ENCODE results near the gene FBXO34. TPM values are rescaled to one million over a fixed set of nuclear protein-coding genes. Genes with fewer than 3 reads are reported as not detected.
"Not testable (repeated sequence)": the region's sequence is repeated elsewhere in the genome, so short reads cannot be mapped to it uniquely, and the experiment has no call there.

Gene FBXO34
- total RNA-seq, 1 experiment from 2014 or later, result 29.7 TPM

DNA sequence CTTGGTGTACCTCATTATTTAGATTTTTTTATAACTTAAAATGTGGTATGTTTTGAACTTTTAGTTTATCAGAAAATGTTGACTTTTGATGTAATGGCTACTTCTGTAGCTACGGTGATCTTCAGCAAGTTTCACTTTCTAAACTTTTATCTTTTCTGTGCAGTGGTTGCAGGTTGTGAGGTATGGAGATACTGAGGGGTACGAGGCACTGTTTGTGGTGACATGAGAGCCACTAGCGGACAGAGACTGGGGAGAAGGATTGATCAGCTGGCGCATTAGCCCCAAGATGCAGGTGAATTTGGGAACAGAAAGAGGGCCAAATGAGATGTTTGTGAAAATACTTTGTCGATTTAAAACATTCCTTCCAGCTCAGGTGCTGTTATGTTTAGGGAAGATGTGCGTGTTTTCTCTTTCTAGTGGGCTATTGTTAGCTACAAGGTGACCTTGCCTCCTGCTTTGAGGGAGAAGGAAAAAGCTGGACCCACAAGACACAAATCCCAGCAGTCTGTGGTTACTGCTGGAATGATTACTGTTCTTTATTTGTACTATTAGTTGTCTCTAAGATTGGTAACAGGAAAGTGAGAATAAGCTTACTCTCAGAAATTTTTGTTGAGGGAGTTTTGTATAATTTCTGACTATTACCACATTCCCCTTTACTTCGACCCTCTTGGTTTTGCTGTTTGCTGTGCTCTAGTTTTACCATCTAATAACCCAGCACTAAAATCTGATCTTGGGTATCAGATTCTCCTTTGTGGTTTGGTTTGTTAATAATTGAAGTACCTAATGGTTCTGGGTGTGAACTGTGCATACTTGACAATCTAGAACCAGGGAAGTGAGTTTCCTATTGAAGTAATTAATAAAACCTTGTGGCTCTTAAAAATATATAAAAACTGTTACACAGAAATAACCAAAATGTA is 61.7 kb downstream of the FBXO34 start:
- DNase-seq (ENCODE audit: low spot score), result no peak
- in situ Hi-C loops (cut with HindIII; ENCODE audit: low sequenced_read_pairs), result no loop called here

DNA sequence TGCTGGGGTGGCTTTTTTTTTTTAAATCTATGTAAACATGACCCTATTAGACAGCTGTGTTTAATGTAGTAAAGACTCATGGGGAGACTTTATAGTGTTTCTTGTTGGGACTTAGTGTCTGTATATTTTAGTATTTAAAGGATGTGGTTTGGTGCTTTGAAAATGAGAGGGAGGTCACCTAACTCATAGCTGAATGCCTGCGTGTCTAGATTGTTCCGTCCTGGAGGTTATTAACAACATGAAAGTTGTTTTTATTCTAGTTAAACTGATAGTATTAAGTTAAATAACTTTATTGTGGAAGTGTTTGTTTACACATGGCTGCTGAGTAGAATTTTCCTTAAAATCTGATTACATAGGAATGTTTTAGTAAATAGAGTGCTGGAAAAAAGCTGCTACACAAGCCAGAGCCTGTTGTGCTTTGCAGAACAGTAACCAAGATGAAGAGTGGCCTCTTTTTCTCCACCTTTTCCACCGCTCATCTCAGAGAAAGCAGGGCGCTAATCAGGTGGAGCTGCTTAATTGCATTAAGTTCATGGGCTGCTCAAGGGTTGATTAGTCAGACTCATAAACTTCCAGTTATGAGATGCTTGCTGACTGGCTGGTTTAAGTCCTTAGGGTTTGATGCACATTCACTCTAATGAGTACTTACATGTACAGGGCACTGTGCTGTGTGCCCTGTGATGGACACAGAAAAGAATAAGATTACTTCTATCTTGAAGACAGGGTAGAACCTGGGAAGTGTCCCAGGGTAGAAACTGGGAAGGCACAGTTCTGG is 62.7 kb downstream of the FBXO34 start:
- no peak for DNase-seq (ENCODE audit: low spot score)
- in situ Hi-C loops (cut with HindIII; ENCODE audit: low sequenced_read_pairs), result no loop called here

DNA sequence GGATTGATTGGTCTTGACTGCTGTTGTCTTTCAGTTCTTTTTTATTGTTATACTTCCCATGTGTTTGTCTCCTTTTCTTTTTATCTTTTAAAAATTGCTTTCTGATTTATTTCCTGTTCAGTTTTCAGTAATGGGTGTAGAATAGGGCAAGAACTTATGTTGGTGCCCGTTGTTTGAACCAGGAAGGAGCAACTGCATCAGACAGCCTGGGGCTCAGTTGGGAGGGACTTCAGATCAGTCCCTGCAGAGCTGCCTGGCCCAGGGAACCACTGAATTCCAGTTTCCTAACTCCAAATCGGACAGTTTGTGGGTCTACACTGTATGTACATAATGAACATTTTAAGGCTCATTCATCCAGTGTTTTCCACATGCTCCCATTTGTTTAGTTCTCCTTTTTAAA is 64.9 kb downstream of the FBXO34 start:
- DNase-seq (ENCODE audit: low spot score), result no peak

DNA sequence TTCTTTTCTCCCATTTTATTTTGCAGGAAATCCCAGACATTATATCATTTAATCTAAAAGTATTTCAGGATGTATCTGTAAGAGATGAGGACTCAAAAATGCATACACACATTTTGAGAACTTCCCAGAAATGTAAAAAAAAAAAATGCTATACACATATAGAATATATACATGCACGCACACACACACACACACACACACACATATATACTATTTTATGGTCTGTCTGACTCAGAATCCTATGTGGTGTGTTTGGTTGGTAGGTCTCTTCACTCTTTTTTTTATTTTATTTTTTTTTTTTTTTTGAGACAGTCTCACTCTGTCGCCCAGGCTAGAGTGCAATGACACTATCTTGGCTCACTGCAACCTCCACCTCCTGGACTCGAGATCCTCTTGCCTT is 65.5 kb downstream of the FBXO34 start:
- no peak for DNase-seq (ENCODE audit: low spot score)
- in situ Hi-C loops (cut with HindIII; ENCODE audit: low sequenced_read_pairs), result no loop called here

More for the DNA sequence above, 64.9 kb downstream of the FBXO34 start:
- in situ Hi-C loops (cut with HindIII; ENCODE audit: low sequenced_read_pairs), result no loop called here

DNA sequence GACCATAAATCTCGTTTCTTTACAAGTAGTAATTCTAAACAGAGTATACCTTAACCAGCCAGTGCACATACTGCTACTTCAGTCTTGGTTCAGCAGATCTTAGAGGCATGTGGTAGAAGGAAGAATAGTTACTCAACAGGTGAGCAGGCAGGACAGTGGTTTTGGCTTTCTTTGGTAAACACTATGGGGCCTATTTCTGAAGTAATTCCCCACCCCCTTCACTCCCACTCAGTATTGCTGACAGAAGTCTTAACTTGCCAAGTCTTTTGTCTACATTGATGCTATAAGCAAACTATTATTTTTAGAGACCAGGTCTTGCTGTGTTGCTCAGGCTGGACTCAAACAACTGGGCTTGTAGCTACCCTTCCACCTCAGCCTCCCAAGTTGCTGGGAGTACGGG is 68.5 kb downstream of the FBXO34 start:
- DNase-seq (ENCODE audit: low spot score), result no peak
- in situ Hi-C loops (cut with HindIII; ENCODE audit: low sequenced_read_pairs), result no loop called here

DNA sequence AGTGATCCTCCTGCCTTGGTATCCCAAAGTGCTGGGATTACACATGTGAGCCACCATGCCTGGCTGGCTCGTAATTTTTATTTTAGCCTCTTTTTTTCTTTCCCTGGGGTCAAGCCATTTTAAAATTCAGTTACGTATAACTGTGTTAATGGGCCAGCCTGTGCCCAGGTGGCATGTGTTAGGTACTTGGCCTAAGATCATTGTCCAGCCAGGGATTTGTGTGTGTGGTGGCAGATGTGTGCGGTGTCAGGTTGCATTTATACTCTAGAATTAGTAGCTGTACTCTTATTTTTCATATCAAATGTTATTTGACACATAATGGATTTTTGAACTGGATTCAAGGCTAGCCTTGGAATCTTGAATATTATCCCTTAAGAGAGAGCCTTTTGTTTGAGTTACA is 69.3 kb downstream of the FBXO34 start:
- in situ Hi-C loops (cut with HindIII; ENCODE audit: low sequenced_read_pairs), result no loop called here
- no peak for DNase-seq (ENCODE audit: low spot score)

DNA sequence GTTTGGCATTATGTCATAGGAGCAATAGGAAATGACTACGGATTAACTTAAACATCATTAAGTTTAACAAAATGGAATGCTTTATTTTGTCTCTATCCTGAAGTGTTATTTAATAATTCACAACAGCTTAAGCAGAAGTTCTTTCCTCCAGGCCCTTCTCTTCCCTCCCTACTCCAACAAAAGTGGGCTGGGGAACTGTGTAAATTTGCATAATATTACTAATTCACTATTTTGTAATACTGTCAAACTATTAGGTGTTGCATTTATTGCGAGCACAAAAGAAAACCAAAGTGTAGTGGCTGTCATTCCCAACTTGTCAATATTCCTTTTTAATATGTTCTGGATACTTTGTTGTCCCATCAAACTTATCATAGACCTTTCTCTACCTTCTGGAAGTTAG is 70.6 kb downstream of the FBXO34 start:
- DNase-seq (ENCODE audit: low spot score), result no peak
- in situ Hi-C loops (cut with HindIII; ENCODE audit: low sequenced_read_pairs), result no loop called here

DNA sequence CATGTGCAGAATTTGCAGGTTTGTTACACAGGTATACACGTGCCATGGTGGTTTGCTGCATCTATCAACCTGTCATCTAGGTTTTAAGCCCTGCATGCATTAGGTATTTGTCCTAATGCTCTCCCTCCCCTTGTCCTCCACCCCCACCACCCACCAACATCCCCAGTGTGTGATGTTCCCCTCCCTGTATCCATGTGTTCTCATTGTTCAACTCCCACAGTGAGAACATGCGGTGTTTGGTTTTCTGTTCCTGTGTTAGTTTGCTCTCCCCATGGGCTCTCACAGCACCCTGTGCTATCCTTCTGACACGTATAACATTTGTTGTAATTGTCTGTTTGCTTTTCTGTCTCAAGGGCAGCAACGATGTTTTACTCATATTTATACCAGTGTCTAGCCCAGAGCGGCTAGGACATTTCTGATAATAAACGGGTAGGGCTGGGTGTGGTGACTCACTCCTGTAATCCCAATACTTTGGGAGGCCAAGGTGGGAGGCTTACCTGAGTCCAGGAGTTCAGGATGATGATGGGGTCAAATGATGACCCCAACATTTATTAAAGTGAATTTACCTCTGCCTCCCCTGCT is 73.5 kb downstream of the FBXO34 start:
- in situ Hi-C loops (cut with HindIII; ENCODE audit: low sequenced_read_pairs); DNase-seq (ENCODE audit: low spot score): not testable (repeated sequence)

DNA sequence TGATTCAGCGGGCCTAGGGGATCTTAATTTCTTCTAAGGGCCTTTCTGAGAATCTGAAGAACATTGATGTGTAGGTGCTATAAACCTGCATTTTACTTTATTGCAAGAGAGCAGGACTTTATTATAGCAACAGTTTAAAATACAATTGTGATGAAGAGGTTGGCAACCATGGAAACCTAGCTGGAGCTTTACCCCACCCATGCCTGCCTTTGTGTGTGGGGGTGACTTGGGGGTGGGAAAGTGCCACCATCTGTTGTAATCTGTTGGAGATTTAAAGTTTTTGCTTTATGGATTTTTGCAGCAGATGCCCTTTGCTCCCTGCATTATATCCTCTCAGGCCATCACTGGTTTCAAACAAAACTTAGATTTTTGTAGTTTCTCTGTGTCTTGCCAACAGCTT is 75.8 kb downstream of the FBXO34 start:
- in situ Hi-C loops (cut with HindIII; ENCODE audit: low sequenced_read_pairs), result no loop called here
- no peak for DNase-seq (ENCODE audit: low spot score)

DNA sequence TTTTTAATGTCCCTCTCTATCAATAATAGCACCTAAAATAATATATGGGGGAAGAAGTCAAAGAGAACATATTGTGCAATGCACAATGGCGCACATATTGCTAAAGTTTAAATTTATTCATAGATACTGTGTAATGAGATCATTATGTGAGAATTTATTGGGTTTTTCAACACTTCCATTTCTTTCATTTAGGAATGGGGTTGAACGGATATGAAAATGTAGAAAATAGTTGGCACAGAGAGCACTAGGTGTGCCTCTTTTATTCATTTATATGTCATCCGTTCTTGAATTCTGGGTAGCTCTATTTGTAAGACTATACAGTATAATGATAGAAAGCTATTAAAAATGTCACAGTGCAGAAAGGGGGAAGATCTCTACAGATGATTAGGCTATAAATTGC is 76.5 kb downstream of the FBXO34 start:
- in situ Hi-C loops (cut with HindIII; ENCODE audit: low sequenced_read_pairs), result no loop called here

DNA sequence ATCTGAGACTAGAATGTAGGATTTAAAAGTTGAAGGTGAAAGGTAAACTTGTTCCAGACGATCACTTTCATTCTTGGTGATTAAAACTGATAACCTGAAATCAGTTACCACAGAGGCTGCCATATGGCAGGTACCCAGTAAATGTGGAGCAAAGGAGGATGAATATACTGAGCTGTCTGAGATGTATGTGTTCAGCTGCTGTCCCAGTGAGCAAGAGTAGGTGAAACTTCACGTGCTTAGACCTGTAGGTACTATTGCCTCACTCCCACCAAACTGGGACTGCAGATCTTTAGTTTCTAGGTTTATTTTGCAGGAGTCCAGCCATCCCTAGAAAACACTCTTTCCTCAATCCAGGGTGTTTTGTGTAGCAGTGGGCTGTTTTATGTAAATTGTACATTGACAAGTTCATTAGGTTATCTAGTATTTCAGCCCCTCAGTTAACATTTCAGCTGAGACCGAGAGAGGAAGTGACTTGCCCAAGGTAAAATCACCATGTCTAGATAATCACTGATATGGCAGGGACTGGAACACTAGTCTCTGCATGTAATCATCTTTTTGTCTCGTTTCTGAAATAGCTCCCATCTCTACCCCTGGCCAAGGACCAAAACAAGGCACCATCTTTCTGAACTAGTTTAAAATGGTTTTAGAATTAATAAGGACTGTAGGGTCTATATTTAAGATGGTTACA is 77.7 kb downstream of the FBXO34 start:
- in situ Hi-C loops (cut with HindIII; ENCODE audit: low sequenced_read_pairs), result no loop called here
- DNase-seq (ENCODE audit: low spot score), result no peak

More for the DNA sequence above, 76.5 kb downstream of the FBXO34 start:
- no peak for DNase-seq (ENCODE audit: low spot score)

DNA sequence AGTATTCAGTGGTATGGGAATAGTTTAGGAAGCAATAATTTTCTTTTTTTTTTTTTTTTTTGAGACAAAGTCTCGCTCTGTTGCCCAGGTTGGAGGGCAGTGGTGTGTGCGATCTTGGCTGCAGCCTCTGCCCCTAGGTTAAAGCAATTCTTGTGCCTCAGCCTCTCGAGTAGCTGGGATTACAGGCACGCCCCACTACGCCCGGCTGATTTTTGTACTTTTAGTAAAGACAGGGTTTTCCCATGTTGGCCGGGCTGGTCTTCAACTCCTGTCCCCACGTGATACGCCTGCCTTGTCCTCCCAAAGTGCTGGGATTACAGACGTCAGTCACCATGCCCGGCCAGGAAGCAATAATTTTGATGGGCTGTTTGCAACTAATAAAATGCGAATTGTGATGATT is 78.3 kb downstream of the FBXO34 start:
- in situ Hi-C loops (cut with HindIII; ENCODE audit: low sequenced_read_pairs), result no loop called here
- DNase-seq (ENCODE audit: low spot score), result no peak

DNA sequence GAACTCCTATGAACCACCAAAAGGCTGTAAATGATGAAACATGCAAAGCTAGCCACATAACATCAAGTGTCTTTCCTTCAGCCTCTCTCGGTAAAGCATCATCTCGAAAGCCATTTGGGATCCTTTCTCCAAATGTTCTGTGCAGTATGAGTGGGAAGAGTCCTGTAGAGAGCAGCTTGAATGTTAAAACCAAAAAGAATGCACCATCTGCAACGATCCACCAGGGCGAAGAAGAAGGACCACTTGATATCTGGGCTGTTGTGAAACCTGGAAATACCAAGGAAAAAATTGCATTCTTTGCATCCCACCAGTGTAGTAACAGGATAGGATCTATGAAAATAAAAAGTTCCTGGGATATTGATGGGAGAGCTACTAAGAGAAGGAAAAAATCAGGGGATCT is 79.2 kb downstream of the FBXO34 start:
- in situ Hi-C loops (cut with HindIII; ENCODE audit: low sequenced_read_pairs), result no loop called here
- DNase-seq (ENCODE audit: low spot score), result no peak

DNA sequence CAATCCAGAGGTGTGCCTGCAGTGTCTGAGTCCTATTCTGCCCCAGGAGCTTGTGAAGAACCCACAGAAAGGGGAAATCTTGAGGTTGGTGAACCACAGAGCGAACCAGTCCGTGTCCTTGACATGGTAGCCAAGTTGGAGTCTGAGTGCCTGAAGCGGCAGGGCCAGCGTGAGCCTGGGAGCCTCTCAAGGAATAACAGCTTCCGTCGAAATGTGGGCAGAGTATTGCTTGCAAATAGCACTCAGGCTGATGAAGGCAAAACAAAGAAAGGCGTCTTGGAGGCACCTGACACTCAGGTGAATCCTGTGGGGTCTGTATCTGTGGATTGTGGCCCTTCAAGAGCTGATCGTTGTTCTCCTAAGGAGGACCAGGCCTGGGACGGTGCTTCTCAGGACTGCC is 79.9 kb downstream of the FBXO34 start:
- DNase-seq (ENCODE audit: low spot score), result no peak
- in situ Hi-C loops (cut with HindIII; ENCODE audit: low sequenced_read_pairs), result no loop called here

DNA sequence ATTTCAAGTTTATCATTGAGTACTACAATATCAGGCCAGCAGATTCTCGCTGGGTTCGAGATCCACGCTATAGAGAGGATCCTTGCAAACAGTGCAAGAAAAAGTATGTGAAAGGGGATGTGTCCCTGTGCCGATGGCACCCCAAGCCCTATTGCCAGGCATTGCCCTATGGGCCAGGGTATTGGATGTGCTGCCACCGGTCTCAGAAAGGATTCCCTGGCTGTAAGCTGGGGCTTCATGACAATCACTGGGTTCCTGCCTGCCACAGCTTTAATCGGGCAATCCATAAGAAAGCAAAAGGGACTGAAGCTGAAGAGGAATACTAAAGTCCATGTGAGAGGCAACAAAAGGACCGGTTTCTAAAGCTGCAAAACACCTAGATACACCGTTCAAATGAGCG is 81.0 kb downstream of the FBXO34 start:
- DNase-seq (ENCODE audit: low spot score), result no peak
- in situ Hi-C loops (cut with HindIII; ENCODE audit: low sequenced_read_pairs), result no loop called here

DNA sequence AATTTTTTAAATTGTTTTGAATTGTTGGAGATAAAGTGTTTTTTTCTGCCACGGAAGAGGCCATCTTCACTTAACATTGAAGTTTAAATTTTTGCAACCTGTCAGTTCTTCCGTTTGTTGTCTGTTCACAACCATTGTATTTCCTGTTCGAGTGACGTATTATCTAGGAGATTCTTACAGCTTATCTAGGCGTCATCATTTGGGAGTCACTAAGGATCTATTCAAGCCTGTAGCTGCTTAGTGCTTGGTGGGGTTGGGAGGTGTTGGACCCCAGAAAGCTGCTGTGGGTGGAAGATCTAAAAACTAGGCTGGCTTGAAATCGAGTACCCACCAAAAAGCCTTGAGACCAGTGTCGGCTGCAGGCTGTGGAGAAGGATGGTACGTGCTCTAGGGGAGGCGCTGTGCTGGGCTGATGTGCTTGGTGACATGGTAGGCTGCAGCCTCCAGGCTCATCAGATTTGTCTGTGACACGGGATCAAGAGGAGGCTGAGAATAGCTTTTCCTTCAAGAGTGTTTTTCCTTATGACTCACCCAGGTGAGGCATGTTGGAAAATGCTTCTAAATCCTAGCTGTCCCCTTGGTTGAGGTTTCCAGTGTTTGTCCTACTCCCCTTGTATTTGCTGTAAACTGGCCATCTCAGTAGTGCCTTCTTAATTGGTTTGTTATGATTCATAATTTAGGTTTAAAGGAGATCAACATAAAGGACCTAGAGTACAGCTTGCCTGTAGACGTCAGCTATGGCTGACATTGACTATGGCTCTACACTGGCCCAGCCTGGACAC is 82.7 kb downstream of the FBXO34 start:
- no peak for DNase-seq (ENCODE audit: low spot score)
- in situ Hi-C loops (cut with HindIII; ENCODE audit: low sequenced_read_pairs), result no loop called here

DNA sequence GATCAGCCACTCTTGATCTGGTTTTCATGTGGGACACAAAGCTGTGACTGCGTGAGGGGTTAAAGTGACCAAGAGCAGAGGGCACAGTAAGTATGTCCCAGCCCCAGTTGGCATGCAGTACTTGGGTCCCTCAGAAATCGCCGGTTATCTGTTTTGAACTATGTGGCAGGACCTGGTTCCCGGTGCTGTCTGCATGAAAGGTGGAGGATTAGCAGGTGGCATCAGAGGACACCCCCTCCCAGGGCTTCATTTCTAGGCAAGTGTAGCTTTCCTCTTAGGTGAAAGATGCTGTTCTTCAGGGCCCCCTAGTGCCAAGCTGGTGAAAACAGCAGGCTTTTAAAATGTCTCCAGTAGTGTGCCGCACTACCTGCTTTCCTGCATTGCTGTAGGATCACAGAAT is 83.3 kb downstream of the FBXO34 start:
- in situ Hi-C loops (cut with HindIII; ENCODE audit: low sequenced_read_pairs), result no loop called here
- DNase-seq (ENCODE audit: low spot score), result peak; percentile 86

DNA sequence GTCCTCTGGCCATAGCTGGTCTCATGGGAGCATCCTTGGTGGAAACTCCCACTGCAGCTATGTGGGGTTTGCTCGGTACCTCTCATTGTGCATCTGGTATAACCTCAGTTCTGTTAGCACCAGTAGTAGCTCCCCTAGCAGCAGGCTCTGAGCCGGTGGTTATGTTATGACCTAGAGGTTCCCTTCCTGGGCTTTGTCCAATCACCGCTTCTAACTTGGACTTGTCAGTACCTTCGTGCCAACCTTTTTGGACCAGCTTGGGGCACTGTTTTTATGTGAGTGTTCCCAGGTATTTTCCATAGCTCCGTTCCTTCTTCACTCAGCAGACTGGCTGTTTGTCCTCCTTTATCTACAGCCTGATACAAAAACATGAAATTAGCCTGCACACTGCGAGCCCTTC is 84.7 kb downstream of the FBXO34 start:
- DNase-seq (ENCODE audit: low spot score), result no peak
- in situ Hi-C loops (cut with HindIII; ENCODE audit: low sequenced_read_pairs), result no loop called here

DNA sequence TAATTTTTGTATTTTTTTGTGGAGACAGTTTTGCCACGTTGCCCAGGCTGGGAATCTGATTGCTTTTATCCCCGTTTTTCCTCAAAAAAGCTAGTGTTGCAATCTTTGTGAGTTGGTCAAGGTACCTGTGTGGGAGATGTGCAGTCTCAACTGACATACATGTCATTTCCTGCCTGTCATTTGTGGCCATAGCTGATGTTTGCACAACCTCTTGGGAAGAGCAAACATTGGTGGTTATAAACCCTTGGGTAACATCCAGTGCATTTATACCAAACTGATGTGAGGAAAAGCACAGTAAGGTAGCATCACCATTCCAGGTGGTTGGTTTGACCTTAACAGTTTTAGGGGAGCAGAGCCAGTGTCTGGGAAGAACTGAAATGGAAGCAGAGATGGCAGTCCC is 85.7 kb downstream of the FBXO34 start:
- DNase-seq (ENCODE audit: low spot score), result no peak
- in situ Hi-C loops (cut with HindIII; ENCODE audit: low sequenced_read_pairs), result no loop called here

Data from G401 (cell line).